HepG2 (cell line): Measurements from ENCODE around the gene GKN1. TPM values are rescaled to one million over a fixed set of nuclear protein-coding genes. Genes with fewer than 3 reads are reported as not detected.
A peak's percentile ranks its signal among the peaks of the same experiment; 100 is the strongest.

ENCODE experiments used
- CCDC6 ChIP-seq: sonication (generic); formaldehyde crosslinking; IDR thresholded peaks from 2 replicates; pipeline ENCODE4 v1.8.1; 2022; ENCODE audit warnings: mild to moderate bottlenecking, missing genetic modification reagents, moderate library complexity
- GLI4 ChIP-seq: sonication (generic); formaldehyde crosslinking; IDR thresholded peaks from 2 replicates; pipeline ENCODE4 v1.5.1; 2020; ENCODE audit warnings: missing genetic modification reagents, mild to moderate bottlenecking, moderate library complexity, borderline replicate concordance
- ONECUT2 ChIP-seq: sonication (generic); formaldehyde crosslinking; IDR thresholded peaks from 2 replicates; pipeline ENCODE4 v1.4.0; 2020; ENCODE audit warnings: missing genetic modification reagents
- RARA ChIP-seq: IDR thresholded peaks from 2 replicates; pipeline ENCODE4 v1.6.1; 2016; ENCODE audit warnings: missing genetic modification reagents, missing compliant biosample characterization
- RCOR2 ChIP-seq: IDR thresholded peaks from 2 replicates; pipeline ENCODE4 v1.6.1; 2016; ENCODE audit warnings: missing biosample characterization, missing genetic modification reagents
- SNRNP70 ChIP-seq: fragments of 200-400 bp; formaldehyde crosslinking; IDR thresholded peaks from 2 replicates; pipeline ENCODE4 v1.6.1; 2017; ENCODE audit warnings: mild to moderate bottlenecking, low read depth, low read length, moderate library complexity
- SYNCRIP ChIP-seq: fragments of 200-400 bp; formaldehyde crosslinking; IDR thresholded peaks from 2 replicates; pipeline ENCODE4 v1.6.1; 2018; ENCODE audit warnings: mild to moderate bottlenecking, low read depth, low read length; ENCODE audit not compliant: insufficient read depth
- ZNF354B ChIP-seq: sonication (generic); formaldehyde crosslinking; IDR thresholded peaks from 2 replicates; pipeline ENCODE4 v1.8.0; 2022; ENCODE audit warnings: mild to moderate bottlenecking, missing genetic modification reagents
- ZNF713 ChIP-seq: sonication (generic); formaldehyde crosslinking; IDR thresholded peaks from 2 replicates; pipeline ENCODE4 v1.4.0; 2020; ENCODE audit warnings: mild to moderate bottlenecking, missing genetic modification reagents
- polyA plus RNA-seq, 8 experiments: library from polyadenylated mRNA; depleted of rRNA in 3 of 8; stranded (reverse) in 7 of 8; unstranded in 1 of 8; fragments of >200 nt; fragmentation: Illumina TruSeq in 4 of 8; extraction: Trizol in 4 of 8; gene quantifications; 2 replicates each; pipeline versions ENCODE4 v1.2.1 to v1.2.3, GENCODE V29; 2011 to 2016; ENCODE audit warnings: low read depth in 4 of 8, missing spikeins in 1 of 8, mixed read lengths in 1 of 8; ENCODE audit not compliant: insufficient read depth in 1 of 8
- total RNA-seq, 5 experiments: library from RNA; depleted of rRNA; stranded (reverse); fragments of >200 nt; fragmentation: Illumina TruSeq; extraction: Trizol; gene quantifications; 2 replicates each; pipeline ENCODE4 v1.2.3, GENCODE V29; 2016; ENCODE audit warnings: low read depth in 1 of 5
- TF ChIP-seq, protein P1 (sequence below): IDR thresholded peaks from 2 replicates; pipeline ENCODE4 v1.6.1; 2016; ENCODE audit warnings: low read depth, borderline replicate concordance
- TF ChIP-seq, protein P2 (sequence below): sonication (generic); formaldehyde crosslinking; IDR thresholded peaks from 2 replicates; pipeline ENCODE4 v1.4.0; 2020; ENCODE audit warnings: missing genetic modification reagents
- TF ChIP-seq, protein P3 (sequence below): sonication (generic); formaldehyde crosslinking; IDR thresholded peaks from 2 replicates; pipeline ENCODE4 v1.4.0; 2020; ENCODE audit warnings: mild to moderate bottlenecking, low read depth, missing genetic modification reagents
- TF ChIP-seq, protein P4 (sequence below): sonication (generic); formaldehyde crosslinking; IDR thresholded peaks from 2 replicates; pipeline ENCODE4 v1.4.0; 2020; ENCODE audit warnings: missing genetic modification reagents
- TF ChIP-seq, protein P5 (sequence below): sonication (generic); formaldehyde crosslinking; IDR thresholded peaks from 2 replicates; pipeline ENCODE4 v1.8.0; 2022; ENCODE audit warnings: mild to moderate bottlenecking, missing genetic modification reagents, moderate library complexity
- TF ChIP-seq, protein P6 (sequence below): sonication (generic); formaldehyde crosslinking; IDR thresholded peaks from 2 replicates; pipeline ENCODE4 v1.9.0; 2021; ENCODE audit warnings: missing genetic modification reagents, borderline replicate concordance

Gene GKN1
- total and polyA plus RNA-seq, 2 of the 13 experiments (the other 11 are each of a cell fraction or from before 2014, with no cell fraction given) = not detected

DNA sequence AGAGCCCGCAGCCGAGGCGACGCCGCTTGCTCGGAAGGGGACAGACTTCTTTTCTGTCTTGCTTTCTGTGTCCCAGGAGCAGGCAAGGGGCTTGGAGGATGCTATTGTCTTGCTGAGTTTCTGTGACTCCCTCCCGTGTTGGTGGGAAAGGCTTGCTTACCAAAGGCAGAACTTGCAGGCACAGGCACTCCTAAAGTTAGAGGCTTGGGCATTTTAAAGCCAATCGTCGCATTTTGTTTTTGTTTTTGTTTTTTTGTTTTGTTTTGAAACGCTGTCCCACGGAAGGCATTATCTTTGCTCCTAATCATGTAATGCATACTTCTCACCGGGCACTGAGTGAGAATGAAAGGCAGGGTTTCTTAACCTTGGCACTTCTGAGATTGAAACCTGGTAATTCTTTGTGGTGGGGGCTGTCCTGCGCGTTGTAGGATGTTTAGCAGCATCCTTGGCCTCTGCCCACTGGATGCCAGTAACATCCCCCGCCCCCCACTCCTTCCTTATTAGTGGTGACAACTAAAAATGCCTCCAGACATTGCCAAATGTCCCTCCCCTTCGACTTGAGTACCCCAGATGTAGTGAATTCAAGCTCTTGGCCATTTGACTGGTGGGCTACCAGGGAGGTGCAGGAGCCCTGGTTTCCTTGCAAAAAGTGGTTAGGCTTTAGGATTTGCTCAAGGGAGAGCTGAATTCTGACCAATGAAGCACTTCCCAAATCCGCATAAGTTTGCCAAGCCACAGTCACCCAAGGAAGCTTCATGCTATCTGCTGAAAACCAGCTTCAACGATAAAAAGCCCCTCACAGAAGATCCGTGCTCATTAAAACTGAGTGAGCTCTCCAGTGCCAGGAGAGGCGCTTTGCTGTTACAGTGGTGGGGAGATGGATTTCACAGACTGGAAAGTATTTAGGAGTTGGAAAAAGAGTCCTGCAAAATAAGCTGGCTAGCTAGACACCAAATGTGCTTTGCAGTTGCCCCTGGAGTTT lies 39.7 kb downstream of the GKN1 start (continued):
- TF ChIP-seq RARA (CRISPR knock-in tag) = no peak
- TF ChIP-seq SYNCRIP = no peak
- no peak for TF ChIP-seq ZNF354B (CRISPR knock-in tag)
- no peak for TF ChIP-seq GLI4
- TF ChIP-seq, protein P1, sequence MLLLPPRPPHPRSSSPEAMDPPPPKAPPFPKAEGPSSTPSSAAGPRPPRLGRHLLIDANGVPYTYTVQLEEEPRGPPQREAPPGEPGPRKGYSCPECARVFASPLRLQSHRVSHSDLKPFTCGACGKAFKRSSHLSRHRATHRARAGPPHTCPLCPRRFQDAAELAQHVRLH = 0 out of 2 replicates have a peak, but pooled peaks have one; percentile 6
- TF ChIP-seq, protein P2, sequence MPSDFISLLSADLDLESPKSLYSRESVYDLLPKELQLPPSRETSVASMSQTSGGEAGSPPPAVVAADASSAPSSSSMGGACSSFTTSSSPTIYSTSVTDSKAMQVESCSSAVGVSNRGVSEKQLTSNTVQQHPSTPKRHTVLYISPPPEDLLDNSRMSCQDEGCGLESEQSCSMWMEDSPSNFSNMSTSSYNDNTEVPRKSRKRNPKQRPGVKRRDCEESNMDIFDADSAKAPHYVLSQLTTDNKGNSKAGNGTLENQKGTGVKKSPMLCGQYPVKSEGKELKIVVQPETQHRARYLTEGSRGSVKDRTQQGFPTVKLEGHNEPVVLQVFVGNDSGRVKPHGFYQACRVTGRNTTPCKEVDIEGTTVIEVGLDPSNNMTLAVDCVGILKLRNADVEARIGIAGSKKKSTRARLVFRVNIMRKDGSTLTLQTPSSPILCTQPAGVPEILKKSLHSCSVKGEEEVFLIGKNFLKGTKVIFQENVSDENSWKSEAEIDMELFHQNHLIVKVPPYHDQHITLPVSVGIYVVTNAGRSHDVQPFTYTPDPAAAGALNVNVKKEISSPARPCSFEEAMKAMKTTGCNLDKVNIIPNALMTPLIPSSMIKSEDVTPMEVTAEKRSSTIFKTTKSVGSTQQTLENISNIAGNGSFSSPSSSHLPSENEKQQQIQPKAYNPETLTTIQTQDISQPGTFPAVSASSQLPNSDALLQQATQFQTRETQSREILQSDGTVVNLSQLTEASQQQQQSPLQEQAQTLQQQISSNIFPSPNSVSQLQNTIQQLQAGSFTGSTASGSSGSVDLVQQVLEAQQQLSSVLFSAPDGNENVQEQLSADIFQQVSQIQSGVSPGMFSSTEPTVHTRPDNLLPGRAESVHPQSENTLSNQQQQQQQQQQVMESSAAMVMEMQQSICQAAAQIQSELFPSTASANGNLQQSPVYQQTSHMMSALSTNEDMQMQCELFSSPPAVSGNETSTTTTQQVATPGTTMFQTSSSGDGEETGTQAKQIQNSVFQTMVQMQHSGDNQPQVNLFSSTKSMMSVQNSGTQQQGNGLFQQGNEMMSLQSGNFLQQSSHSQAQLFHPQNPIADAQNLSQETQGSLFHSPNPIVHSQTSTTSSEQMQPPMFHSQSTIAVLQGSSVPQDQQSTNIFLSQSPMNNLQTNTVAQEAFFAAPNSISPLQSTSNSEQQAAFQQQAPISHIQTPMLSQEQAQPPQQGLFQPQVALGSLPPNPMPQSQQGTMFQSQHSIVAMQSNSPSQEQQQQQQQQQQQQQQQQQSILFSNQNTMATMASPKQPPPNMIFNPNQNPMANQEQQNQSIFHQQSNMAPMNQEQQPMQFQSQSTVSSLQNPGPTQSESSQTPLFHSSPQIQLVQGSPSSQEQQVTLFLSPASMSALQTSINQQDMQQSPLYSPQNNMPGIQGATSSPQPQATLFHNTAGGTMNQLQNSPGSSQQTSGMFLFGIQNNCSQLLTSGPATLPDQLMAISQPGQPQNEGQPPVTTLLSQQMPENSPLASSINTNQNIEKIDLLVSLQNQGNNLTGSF (CRISPR knock-in tag) = no peak
- no peak for TF ChIP-seq CCDC6 (CRISPR knock-in tag)
- TF ChIP-seq, protein P3, sequence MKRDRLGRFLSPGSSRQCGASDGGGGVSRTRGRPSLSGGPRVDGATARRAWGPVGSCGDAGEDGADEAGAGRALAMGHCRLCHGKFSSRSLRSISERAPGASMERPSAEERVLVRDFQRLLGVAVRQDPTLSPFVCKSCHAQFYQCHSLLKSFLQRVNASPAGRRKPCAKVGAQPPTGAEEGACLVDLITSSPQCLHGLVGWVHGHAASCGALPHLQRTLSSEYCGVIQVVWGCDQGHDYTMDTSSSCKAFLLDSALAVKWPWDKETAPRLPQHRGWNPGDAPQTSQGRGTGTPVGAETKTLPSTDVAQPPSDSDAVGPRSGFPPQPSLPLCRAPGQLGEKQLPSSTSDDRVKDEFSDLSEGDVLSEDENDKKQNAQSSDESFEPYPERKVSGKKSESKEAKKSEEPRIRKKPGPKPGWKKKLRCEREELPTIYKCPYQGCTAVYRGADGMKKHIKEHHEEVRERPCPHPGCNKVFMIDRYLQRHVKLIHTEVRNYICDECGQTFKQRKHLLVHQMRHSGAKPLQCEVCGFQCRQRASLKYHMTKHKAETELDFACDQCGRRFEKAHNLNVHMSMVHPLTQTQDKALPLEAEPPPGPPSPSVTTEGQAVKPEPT (CRISPR knock-in tag) = 0 out of 2 replicates have a peak, but pooled peaks have one; percentile 3
- TF ChIP-seq SNRNP70 = no peak
- no peak for TF ChIP-seq RCOR2
- TF ChIP-seq ZNF713 (CRISPR knock-in tag) = no peak
- TF ChIP-seq, protein P4, sequence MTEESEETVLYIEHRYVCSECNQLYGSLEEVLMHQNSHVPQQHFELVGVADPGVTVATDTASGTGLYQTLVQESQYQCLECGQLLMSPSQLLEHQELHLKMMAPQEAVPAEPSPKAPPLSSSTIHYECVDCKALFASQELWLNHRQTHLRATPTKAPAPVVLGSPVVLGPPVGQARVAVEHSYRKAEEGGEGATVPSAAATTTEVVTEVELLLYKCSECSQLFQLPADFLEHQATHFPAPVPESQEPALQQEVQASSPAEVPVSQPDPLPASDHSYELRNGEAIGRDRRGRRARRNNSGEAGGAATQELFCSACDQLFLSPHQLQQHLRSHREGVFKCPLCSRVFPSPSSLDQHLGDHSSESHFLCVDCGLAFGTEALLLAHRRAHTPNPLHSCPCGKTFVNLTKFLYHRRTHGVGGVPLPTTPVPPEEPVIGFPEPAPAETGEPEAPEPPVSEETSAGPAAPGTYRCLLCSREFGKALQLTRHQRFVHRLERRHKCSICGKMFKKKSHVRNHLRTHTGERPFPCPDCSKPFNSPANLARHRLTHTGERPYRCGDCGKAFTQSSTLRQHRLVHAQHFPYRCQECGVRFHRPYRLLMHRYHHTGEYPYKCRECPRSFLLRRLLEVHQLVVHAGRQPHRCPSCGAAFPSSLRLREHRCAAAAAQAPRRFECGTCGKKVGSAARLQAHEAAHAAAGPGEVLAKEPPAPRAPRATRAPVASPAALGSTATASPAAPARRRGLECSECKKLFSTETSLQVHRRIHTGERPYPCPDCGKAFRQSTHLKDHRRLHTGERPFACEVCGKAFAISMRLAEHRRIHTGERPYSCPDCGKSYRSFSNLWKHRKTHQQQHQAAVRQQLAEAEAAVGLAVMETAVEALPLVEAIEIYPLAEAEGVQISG (CRISPR knock-in tag) = no peak
- TF ChIP-seq, protein P5, sequence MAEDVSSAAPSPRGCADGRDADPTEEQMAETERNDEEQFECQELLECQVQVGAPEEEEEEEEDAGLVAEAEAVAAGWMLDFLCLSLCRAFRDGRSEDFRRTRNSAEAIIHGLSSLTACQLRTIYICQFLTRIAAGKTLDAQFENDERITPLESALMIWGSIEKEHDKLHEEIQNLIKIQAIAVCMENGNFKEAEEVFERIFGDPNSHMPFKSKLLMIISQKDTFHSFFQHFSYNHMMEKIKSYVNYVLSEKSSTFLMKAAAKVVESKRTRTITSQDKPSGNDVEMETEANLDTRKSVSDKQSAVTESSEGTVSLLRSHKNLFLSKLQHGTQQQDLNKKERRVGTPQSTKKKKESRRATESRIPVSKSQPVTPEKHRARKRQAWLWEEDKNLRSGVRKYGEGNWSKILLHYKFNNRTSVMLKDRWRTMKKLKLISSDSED = no peak
- TF ChIP-seq ONECUT2 (CRISPR knock-in tag) = no peak
- TF ChIP-seq, protein P6, sequence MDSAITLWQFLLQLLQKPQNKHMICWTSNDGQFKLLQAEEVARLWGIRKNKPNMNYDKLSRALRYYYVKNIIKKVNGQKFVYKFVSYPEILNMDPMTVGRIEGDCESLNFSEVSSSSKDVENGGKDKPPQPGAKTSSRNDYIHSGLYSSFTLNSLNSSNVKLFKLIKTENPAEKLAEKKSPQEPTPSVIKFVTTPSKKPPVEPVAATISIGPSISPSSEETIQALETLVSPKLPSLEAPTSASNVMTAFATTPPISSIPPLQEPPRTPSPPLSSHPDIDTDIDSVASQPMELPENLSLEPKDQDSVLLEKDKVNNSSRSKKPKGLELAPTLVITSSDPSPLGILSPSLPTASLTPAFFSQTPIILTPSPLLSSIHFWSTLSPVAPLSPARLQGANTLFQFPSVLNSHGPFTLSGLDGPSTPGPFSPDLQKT (CRISPR knock-in tag) = no peak
